ENCODE measurements around the gene ABCB10.

GRCh38 chr1:229523052-229523451 lies 35.5 kb downstream of the ABCB10 start:
- TF ChIP-seq POLR2A (IDR thresholded peaks at IDR 0.05; ENCODE audit: extremely low read depth, insufficient read length) (no peak), CTCF (IDR thresholded peaks at IDR 0.05; ENCODE audit: low read depth, low read length) (no peak)

Data from NB4 (cell line).